ENCODE measurements around the gene MUC5B. TPM values are rescaled to one million over a fixed set of nuclear protein-coding genes. Genes with fewer than 3 reads are reported as not detected.

The MUC5B gene
- total RNA-seq, 1 experiment from 2014 or later: 1.6 TPM

GRCh38 chr11:1226226-1226985 is 3.5 kb downstream of the MUC5B start:
- POLR2A ChIA-PET: interaction anchor here (0.6 kb wide), 1 partner anchor 1145 kb away, joined by 6 read pairs; no protein-coding TSS in a partner anchor
- TF ChIP-seq TP53 (CRISPR knock-in tag; IDR thresholded peaks at IDR 0.05) (no peak), ZNF263 (CRISPR knock-in tag; IDR thresholded peaks at IDR 0.05; ENCODE audit: low read depth) (no peak), NFATC4 (CRISPR knock-in tag; IDR thresholded peaks at IDR 0.05) (no peak), ETV6 (CRISPR knock-in tag; IDR thresholded peaks at IDR 0.05) (no peak), ZMAT4 (CRISPR knock-in tag; IDR thresholded peaks at IDR 0.05) (no peak), TEAD1 (CRISPR knock-in tag; IDR thresholded peaks at IDR 0.05) (no peak), E2F5 (CRISPR knock-in tag; IDR thresholded peaks at IDR 0.05) (no peak), MYBL2 (CRISPR knock-in tag; IDR thresholded peaks at IDR 0.05) (no peak), SP1 (CRISPR knock-in tag; conservative IDR thresholded peaks at IDR 0.05) (no peak), JAZF1 (CRISPR knock-in tag; IDR thresholded peaks at IDR 0.05) (no peak), TEAD4 (CRISPR knock-in tag; IDR thresholded peaks at IDR 0.05) (no peak), ZNF138 (CRISPR knock-in tag; conservative IDR thresholded peaks at IDR 0.05) (no peak), SMAD3 (CRISPR knock-in tag; IDR thresholded peaks at IDR 0.05; ENCODE audit: borderline replicate concordance) (no peak), NFYB (CRISPR knock-in tag; conservative IDR thresholded peaks at IDR 0.05; ENCODE audit: low read depth) (no peak), FOXP1 (CRISPR knock-in tag; IDR thresholded peaks at IDR 0.05; ENCODE audit: borderline replicate concordance) (no peak)
- TF ChIP-seq, protein P1, sequence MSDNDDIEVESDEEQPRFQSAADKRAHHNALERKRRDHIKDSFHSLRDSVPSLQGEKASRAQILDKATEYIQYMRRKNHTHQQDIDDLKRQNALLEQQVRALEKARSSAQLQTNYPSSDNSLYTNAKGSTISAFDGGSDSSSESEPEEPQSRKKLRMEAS (CRISPR knock-in tag; IDR thresholded peaks at IDR 0.05): no peak
- TF ChIP-seq, protein P2, sequence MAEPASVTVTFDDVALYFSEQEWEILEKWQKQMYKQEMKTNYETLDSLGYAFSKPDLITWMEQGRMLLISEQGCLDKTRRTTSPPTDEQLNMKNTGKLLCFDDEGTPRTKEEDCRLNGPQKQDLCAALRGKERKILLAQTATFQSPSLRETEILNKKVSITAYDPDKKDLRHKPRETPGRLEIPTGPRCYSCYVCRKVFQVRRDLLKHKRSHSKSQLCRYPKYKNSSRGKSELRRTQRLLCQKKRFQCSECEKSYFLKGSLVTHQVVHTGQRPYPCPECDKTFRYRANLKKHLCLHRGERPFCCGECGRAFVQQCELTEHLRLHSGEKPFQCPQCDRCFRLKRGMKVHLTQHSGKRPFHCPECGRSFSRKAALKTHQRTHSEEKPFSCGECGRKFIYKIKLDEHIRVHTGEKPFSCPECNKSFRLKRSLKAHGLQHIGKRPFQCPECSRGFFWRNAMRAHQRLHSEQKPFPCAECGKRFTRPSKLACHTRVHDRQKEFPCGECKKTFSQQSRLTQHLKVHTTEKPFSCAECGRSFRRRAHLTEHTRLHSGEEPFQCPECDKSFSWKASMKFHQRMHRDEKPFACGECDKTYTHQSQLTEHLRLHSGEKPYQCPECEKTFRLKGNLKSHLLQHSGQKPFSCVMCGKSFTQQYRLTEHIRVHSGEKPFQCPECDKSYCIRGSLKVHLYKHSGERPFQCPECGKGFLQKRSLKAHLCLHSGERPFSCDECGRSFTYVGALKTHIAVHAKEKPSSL (CRISPR knock-in tag; conservative IDR thresholded peaks at IDR 0.05): no peak
- TF ChIP-seq, protein P3, sequence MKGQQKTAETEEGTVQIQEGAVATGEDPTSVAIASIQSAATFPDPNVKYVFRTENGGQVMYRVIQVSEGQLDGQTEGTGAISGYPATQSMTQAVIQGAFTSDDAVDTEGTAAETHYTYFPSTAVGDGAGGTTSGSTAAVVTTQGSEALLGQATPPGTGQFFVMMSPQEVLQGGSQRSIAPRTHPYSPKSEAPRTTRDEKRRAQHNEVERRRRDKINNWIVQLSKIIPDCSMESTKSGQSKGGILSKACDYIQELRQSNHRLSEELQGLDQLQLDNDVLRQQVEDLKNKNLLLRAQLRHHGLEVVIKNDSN (CRISPR knock-in tag; IDR thresholded peaks at IDR 0.05): no peak
- peak; percentile 47 for DNase-seq (ENCODE audit: low spot score)
- CTCF ChIA-PET: interaction anchor here (0.6 to 1.8 kb wide), 13 partner anchors 9 to 289 kb away, joined by 3 to 7 read pairs (median 3); partner anchors contain the start of gene TOLLIP
- no peaks in the 10 kb centered on the region for H3K9me3 Mint-ChIP-seq
- H3K27me3 Mint-ChIP-seq (ENCODE audit: low read depth): no peaks in the 10 kb centered on the region
- H3K27ac Mint-ChIP-seq: no peak overlapping the region
- ATAC-seq: no peak
- peaks cover 3% of the 10 kb centered on the region for H3K4me1 Mint-ChIP-seq
- no peaks in the 10 kb centered on the region for H3K36me3 Mint-ChIP-seq
- H3K4me3 Mint-ChIP-seq: no peak overlapping the region

DNA sequence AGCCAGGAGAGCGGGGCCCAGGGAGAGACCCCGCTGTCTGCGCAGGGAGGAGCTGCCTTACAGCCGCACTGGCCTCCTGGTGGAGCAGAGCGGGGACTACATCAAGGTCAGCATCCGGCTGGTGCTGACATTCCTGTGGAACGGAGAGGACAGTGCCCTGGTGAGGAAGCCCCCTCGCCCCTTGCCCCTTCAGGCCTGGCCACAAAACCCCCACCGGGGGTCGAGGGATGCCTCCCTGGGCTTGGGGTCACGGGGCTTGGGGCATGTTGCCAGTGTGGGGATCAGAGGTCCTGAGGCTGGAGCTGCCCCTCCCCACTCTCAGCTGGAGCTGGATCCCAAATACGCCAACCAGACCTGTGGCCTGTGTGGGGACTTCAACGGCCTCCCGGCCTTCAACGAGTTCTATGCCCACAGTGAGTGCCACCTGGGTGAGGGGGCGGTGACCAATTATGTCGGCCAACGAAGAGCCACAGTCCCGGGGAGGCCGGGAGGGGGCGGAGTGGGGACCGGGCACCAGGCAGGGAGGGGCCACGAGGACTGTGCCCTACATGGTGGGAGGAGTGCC is 4.2 kb downstream of the MUC5B start:
- Mint-ChIP-seq H3K9me3 (no peaks in the 10 kb centered on the region), H3K27ac (no peak overlapping the region), H3K27me3 (ENCODE audit: low read depth) (no peaks in the 10 kb centered on the region), H3K4me1 (peaks cover 3% of the 10 kb centered on the region), H3K36me3 (no peaks in the 10 kb centered on the region), H3K4me3 (no peak overlapping the region)
- ChIA-PET CTCF (interaction anchor here (0.6 to 1.6 kb wide), 12 partner anchors 8 to 287 kb away, joined by 3 to 4 read pairs (median 3); partner anchors contain the start of gene TOLLIP), POLR2A (interaction anchor here (0.6 kb wide), 1 partner anchor 1145 kb away, joined by 6 read pairs; no protein-coding TSS in a partner anchor)
- ATAC-seq (peak; percentile 56), DNase-seq (ENCODE audit: low spot score) (peak; percentile 49)
- no peak for TF ChIP-seq ERG (CRISPR knock-in tag; IDR thresholded peaks at IDR 0.05)
- no peak for TF ChIP-seq GRHL2 (CRISPR knock-in tag; IDR thresholded peaks at IDR 0.05; ENCODE audit: insufficient replicate concordance, severe bottlenecking)
- no peak for TF ChIP-seq RELA (CRISPR knock-in tag; IDR thresholded peaks at IDR 0.05; ENCODE audit: borderline replicate concordance)
- TF ChIP-seq NFE2L1 (CRISPR knock-in tag; IDR thresholded peaks at IDR 0.05): no peak
- TF ChIP-seq HMGA2 (CRISPR knock-in tag; IDR thresholded peaks at IDR 0.05): no peak
- TF ChIP-seq, protein P4, sequence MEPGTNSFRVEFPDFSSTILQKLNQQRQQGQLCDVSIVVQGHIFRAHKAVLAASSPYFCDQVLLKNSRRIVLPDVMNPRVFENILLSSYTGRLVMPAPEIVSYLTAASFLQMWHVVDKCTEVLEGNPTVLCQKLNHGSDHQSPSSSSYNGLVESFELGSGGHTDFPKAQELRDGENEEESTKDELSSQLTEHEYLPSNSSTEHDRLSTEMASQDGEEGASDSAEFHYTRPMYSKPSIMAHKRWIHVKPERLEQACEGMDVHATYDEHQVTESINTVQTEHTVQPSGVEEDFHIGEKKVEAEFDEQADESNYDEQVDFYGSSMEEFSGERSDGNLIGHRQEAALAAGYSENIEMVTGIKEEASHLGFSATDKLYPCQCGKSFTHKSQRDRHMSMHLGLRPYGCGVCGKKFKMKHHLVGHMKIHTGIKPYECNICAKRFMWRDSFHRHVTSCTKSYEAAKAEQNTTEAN (CRISPR knock-in tag; IDR thresholded peaks at IDR 0.05): no peak
- TF ChIP-seq, protein P3 (CRISPR knock-in tag; IDR thresholded peaks at IDR 0.05): no peak
- no peak for TF ChIP-seq TEAD4 (CRISPR knock-in tag; IDR thresholded peaks at IDR 0.05)
- TF ChIP-seq ELF4 (CRISPR knock-in tag; IDR thresholded peaks at IDR 0.05; ENCODE audit: low read depth): no peak
- TF ChIP-seq E2F5 (CRISPR knock-in tag; IDR thresholded peaks at IDR 0.05): no peak
- no peak for TF ChIP-seq TP53 (CRISPR knock-in tag; IDR thresholded peaks at IDR 0.05)

Data from WTC11 (cell line).